GM18909 (cell line): ENCODE data around the gene GIMD1.
A peak's percentile ranks its signal among the peaks of the same experiment; 100 is the strongest.
"Not testable (repeated sequence)": the region's sequence is repeated elsewhere in the genome, so short reads cannot be mapped to it uniquely, and the experiment has no call there.

Source experiments
- ATAC-seq: cut with Tn5 transposase; IDR thresholded peaks from one replicate; pipeline ENCODE4 v1.9.1; 2021; ENCODE audit warnings: mild to moderate bottlenecking; ENCODE audit not compliant: unreplicated experiment, poor library complexity

GIMD1 gene

GRCh38 chr4:106353786-106354185, 14.8 kb downstream of the GIMD1 start:
- no peak for ATAC-seq

DNA sequence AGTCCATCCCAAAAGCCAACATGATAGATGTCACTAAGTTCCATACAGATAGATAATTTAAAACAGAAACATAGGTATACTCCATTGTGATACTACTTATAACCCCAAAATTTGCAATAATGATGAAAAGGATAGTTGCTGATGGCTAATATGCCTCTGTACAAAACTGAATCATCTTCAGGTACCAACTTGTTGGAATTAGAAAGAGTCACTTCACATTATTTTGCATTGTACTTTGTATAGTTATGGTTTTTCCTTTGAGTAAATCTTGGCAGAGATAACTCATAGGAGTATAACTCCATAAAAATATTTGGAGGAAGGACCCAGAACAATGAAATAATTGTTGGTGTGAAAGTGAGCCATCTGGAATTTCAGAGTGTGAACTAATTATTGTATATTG, 17.6 kb downstream of the GIMD1 start:
- no peak for ATAC-seq

GRCh38 chr4:106347167-106347566, 21.4 kb downstream of the GIMD1 start:
- ATAC-seq, result no peak

GRCh38 chr4:106344647-106344970, 24.0 kb downstream of the GIMD1 start:
- no peak for ATAC-seq

DNA sequence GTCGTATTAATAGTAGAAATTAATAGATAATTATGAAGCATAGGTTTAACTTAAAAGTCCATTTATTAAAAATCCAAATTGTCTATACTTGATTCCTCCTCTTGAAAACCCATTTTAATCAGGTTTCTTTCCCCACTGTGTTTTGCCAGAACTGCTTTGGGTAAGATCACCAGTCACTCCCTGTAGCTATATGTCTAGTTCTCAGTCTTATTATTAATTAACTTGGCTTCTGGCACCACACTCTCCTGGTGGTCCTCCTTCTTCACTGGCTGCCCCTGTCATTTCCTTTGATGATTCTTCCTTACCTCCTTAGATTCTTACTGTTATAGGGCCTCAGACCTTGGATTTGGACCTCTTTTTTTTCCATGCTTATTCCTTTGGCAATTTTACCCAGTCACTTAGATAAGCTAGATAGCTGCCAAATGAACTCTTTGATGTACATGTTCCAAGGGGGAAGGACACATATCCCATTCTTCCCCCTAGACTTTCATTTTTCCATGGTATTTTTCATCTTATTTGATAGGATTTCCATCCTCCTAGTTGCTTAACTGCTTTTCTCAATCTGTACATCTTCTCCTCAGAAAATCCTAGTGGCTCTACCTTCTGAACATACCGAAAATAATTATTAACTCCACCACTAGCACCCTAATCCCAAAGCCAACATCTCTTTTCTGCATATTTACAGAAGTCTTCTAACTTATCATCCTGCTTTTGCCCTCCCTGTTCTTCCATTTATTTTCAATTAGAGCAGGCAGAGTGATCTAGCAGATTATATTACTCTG, 24.5 kb downstream of the GIMD1 start:
- no peak for ATAC-seq

DNA sequence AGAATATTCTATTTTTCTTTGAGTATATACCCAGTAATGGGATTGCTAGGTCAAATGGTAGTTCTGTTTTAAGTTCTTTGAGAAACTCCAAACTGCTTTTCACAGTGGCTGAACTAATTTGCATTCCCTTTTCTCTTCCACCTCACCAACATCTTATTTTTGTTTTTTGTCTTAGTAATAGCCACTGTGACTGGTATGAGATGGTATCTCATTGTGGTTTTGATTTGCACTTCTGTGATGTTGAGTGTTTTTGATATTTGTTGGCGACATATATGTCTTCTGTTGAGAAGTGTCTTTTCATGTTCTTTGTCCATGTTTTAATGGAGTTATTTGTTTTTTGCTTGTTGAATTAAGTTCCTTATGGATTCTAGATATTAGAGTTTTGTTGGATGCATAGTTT, 27.8 kb downstream of the GIMD1 start:
- ATAC-seq, result no peak

- no peak for ATAC-seq
Observed at GRCh38 chr4:106339431-106339830, 29.1 kb downstream of the GIMD1 start.

GRCh38 chr4:106338671-106339070, 29.9 kb downstream of the GIMD1 start:
- no peak for ATAC-seq

- no peak for ATAC-seq
Observed at GRCh38 chr4:106337916-106338315, 30.7 kb downstream of the GIMD1 start.

DNA sequence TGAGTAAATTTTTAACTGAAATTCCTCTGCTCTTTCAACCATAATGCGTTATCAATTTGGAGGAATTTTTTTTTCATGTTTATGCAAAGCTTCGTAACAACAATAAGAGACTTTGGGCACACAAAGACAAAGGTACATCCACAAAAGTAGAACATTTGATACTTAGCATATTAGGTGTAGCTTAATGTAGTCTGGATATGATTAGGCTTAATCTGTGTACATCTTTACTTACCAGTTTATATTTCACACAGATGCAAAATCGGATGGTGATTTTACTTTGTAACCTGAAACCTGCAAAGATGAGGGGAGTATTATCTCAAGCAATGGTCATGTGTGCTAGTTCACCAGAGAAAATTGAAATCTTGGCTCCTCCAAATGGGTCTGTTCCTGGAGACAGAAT, 32.0 kb downstream of the GIMD1 start:
- ATAC-seq, result no peak

DNA sequence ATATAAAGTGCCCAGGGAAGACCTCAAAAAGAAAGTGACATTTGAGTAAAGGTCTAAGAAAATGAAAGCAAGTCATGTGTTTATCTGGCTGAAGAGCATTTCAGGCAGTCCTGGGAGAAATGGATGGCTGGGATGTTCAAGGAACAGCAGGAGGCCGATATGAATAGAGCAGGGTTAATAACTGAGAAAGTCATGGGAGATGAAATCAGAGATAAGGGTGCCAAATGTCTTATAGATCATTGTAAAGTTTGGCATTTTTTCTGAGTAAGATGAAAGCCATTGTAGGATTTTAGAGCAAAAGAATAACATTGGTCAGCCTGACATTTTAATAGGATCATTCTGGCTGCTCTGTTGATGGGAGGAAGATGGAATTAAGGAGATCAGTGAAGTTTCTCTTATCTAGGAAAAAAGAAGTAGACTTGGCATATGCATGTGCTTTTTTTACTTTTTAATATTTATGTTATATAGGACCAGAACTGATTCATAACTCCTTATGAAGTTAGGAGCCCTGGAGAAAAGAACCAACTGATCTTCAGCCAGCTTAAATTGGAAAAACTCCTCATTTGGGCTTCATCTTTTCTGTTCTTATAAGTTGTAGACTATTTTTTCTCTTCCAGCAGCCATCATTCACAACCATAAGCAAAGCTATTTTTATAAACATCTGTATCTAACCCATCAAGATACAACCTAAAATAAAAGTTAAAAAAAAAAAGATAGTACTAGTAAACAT, 33.7 kb downstream of the GIMD1 start:
- ATAC-seq, result no peak

DNA sequence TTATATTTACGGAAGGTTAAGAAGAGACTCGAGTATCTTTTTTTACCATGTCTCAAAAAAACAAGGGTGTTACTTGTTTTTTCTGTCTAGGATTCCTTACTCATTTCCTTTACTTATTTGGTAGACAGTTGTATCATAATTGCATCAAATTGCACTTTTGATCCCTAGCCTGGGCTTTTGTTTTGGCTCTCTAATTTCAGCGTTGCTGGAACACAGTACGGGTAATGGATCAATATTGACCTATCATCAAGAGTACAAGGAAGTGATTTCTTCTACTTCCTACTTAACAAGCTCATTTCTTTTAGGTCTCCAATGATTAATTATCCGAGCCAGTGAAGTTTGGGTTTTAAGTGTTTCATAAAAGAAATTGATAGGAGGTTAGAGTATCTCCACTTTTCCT, 35.4 kb downstream of the GIMD1 start:
- no peak for ATAC-seq

DNA sequence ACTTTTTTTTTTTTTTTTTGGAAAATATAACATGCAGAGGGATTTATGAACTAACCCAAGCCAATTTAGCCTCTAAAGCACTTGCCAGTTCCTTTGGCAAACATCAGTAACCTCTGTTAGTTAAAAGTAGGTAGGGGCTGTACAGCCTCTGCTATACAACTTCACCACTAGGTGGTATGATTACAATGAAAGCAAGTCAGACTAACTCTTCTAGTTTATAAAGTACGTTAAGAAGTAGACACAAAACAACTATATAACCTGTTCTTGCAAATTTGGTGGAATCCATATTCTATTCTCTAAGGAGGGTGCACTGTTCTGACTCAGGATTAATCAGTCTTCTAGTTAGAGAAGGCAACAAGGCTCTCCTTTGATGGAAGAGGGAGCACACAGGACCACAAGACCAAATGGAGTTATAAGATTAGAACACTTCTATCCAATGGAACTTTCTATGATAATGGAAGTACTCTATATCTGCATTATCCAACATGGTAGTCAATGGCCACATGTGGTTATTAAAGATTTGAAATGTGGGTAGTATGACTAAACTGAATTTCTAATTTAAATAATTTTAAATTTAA, 39.4 kb downstream of the GIMD1 start:
- peak; percentile 92 for ATAC-seq

GRCh38 chr4:106325800-106326199, 42.8 kb downstream of the GIMD1 start:
- no peak for ATAC-seq

DNA sequence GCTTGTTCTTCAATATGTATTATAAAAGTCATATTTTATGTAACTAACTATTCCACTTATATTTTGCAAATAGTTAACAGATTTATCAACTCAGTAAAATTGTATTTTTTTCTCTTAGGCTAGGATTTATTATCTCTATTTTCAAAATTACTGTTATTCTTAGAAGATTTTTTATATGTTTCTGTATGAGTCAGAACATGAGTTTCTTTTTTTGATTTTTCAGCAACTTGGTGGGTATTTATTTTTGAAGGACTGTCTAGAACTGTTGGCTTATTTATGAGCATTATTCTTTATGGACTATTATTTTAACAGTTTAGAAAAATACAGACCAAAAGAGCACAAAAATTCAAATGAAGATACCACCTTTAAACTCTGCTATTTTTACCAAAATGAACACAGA, 45.5 kb downstream of the GIMD1 start:
- no peak for ATAC-seq

- ATAC-seq, result not testable (repeated sequence)
Observed at GRCh38 chr4:106321814-106322213, 46.8 kb downstream of the GIMD1 start.

DNA sequence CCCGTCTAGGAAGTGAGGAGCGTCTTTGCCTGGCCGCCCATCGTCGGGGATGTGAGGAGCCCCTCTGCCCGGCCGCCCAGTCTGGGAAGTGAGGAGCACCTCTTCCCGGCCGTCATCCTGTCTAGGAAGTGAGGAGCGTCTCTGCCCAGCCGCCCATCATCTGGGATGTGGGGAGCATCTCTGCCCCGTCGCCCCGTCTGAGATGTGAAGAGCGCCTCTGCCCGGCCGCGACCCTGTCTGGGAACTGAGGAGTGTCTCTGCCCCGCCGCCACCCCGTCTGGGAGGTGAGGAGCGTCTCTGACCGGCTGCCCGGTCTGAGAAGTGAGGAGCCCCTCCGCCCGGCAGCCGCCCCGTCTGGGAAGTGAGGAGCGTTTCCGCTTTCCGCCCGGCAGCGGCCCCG, 47.4 kb downstream of the GIMD1 start:
- not testable (repeated sequence) for ATAC-seq

DNA sequence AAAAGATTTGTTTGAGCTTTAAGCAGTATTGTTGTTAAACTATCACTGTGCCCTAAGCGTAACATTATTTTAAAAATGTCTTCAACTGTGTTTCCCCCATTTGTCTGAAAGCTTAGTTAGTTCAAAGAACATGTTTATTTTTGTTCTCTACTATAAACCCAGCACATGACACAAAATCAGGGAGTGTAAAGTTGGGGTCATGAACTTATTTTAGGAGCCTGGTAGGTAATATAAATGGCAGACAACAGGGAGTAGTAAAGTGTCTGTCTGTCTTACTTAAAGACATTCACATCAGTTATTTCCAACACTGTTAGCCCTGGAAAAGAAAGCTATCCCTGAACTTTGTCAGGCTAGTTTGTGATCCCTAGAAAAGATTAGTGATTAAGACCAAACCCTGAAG, 48.3 kb downstream of the GIMD1 start:
- ATAC-seq, result no peak

DNA sequence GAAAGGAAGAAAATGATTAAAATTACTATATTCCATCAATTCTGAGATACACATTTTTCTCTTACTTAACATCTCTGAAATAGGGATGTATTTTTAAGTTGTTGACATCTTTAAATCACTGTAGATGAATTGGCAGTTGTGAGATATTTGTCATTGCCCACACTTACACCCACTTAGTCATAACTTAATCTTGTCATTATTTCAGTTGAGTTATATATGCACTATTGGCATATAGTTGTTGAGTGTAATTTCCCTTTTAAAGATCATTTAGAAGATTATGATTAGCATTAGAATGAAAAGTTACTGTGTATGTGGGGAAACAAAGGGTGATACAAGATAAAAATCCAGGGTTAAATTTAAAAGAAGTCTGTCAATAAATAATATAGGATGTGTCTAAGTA, 50.1 kb downstream of the GIMD1 start:
- no peak for ATAC-seq

DNA sequence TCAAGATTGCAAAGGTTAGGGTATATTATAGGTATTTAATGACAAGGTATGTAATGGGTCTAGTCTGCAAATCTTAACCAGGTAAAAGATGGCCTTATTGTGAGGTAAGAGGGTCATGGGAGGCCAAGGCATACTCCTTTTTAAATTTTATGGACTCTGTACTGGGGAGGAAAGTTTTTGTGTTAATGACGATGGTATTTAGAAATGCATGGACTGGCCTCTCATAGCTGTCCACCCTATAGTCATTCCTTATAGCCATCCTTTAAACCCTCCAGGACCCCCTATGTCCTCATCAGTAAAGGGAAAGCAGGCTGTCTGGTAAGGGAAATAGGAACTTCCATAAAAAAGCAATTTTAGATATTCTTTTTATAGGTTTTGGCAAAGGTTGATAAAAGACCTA, 50.8 kb downstream of the GIMD1 start:
- no peak for ATAC-seq

- ATAC-seq, result peak; percentile 1
Observed at GRCh38 chr4:106316773-106317409, 51.7 kb downstream of the GIMD1 start.
